OCI-LY7 (cell line): Measurements from ENCODE around the gene SMARCA2. TPM values are rescaled to one million over a fixed set of nuclear protein-coding genes. Genes with fewer than 3 reads are reported as not detected.
A peak's percentile ranks its signal among the peaks of the same experiment; 100 is the strongest.

Experiments used
- BruUV-seq: library from RNA; stranded (reverse); fragments of 400-500 nt; replicated peaks from 2 replicates; lab custom pipeline; 2021; lab: Mats Ljungman, UMichigan
- CTCF ChIA-PET: fragments of 300-600 bp; sonication (Branson Sonifier 250); formaldehyde crosslinking; loops from one replicate; lab custom pipeline; 2022; ENCODE audit warnings: antibody characterized with exemption; ENCODE audit not compliant: unreplicated experiment; lab: Charles Lee
- POLR2A ChIA-PET: fragments of 300-600 bp; sonication (Branson Sonifier 250); formaldehyde crosslinking; loops from one replicate; lab custom pipeline; 2022; ENCODE audit warnings: antibody characterized with exemption; lab: Charles Lee
- DNase-seq: peaks from one replicate; pipeline ENCODE4 v3.0.0-alpha.2; 2015; ENCODE audit warnings: low spot score
- H2AFZ ChIP-seq: fragments of 200-600 bp; sonication (generic), shearing (Covaris generic); 2 replicates; pipeline ENCODE4 v1.6.1; 2014; ENCODE audit warnings: mild to moderate bottlenecking, antibody characterized with exemption, low read length, moderate library complexity
- H3K27ac ChIP-seq: fragments of 200-600 bp; sonication (generic); 2 replicates; pipeline ENCODE4 v1.5.1; 2014; ENCODE audit warnings: mixed run types, low read depth, mild to moderate bottlenecking, moderate library complexity, low read length, inconsistent platforms; ENCODE audit not compliant: poor library complexity, severe bottlenecking
- H3K36me3 ChIP-seq: fragments of 200-600 bp; sonication (generic); 2 replicates; pipeline ENCODE4 v1.6.1; 2014; ENCODE audit warnings: mild to moderate bottlenecking, antibody characterized with exemption, low read length, moderate library complexity, mixed read lengths; ENCODE audit not compliant: insufficient read depth
- H3K4me1 ChIP-seq: fragments of 200-600 bp; sonication (generic); 2 replicates; pipeline ENCODE4 v1.5.1; 2014; ENCODE audit warnings: mild to moderate bottlenecking, low read length; ENCODE audit not compliant: insufficient read depth, poor library complexity, severe bottlenecking
- H3K4me2 ChIP-seq: fragments of 200-600 bp; sonication (generic); 2 replicates; pipeline ENCODE4 v1.6.1; 2014; ENCODE audit warnings: mild to moderate bottlenecking, low read length
- H3K4me3 ChIP-seq: fragments of 200-600 bp; sonication (generic); 2 replicates; pipeline ENCODE4 v1.5.1; 2014; ENCODE audit warnings: mild to moderate bottlenecking, low read depth, low read length; ENCODE audit not compliant: poor library complexity, severe bottlenecking
- H3K79me2 ChIP-seq: fragments of 200-600 bp; sonication (generic); 2 replicates; pipeline ENCODE4 v1.6.1; 2016; ENCODE audit warnings: low read depth, mild to moderate bottlenecking, low read length, moderate library complexity, mixed read lengths; ENCODE audit not compliant: insufficient read depth
- H3K9me2 ChIP-seq: fragments of 200-600 bp; sonication (generic); 2 replicates; pipeline ENCODE4 v1.6.1; 2016; ENCODE audit warnings: mild to moderate bottlenecking, low read length, mixed read lengths; ENCODE audit not compliant: insufficient read depth
- H3K9me3 ChIP-seq: fragments of 200-600 bp; sonication (generic); 2 replicates; pipeline ENCODE4 v1.6.1; 2014; ENCODE audit warnings: mild to moderate bottlenecking, mixed run types, low read length, mixed read lengths
- H4K20me1 ChIP-seq: fragments of 200-600 bp; sonication (generic); 2 replicates; pipeline ENCODE4 v1.6.1; 2014; ENCODE audit warnings: mild to moderate bottlenecking, antibody characterized with exemption, low read length, moderate library complexity, mixed read lengths; ENCODE audit not compliant: insufficient read depth
- CTCF ChIP-seq: fragments of 200-600 bp; sonication (generic); conservative IDR thresholded peaks from 2 replicates; pipeline ENCODE4 v1.5.1; 2014; ENCODE audit warnings: mild to moderate bottlenecking, antibody characterized with exemption, low read length, moderate library complexity, mixed read lengths
- EZH2phosphoT487 ChIP-seq: fragments of 200-600 bp; sonication (generic); IDR thresholded peaks from 2 replicates; pipeline ENCODE4 v1.6.1; 2018; ENCODE audit warnings: low read depth, borderline replicate concordance, mild to moderate bottlenecking, mixed run types, antibody characterized with exemption, low read length, moderate library complexity, mixed read lengths
- intact Hi-C: fragments of 100-400 bp; cut with micrococcal nuclease; formaldehyde crosslinking; loops from one replicate; pipeline ENCODE4 v1.10.0; 2022; ENCODE audit not compliant: unreplicated experiment
- total RNA-seq, 2 experiments: library from RNA; depleted of rRNA in 1 of 2; stranded (reverse); fragments of >200 nt in 1 of 2; shearing (Covaris generic) in 1 of 2; gene quantifications; 2 replicates each; pipeline ENCODE4 v1.2.3, GENCODE V29; 2014 to 2022

The SMARCA2 gene
- total RNA-seq, 2 experiments from 2014 or later: 54.8 to 80.6 TPM

GRCh38 chr9:2130941-2131340 lies 115.8 kb downstream of the SMARCA2 start:
- H3K4me2 ChIP-seq: no peak overlapping the region
- no peaks in the 10 kb centered on the region for H3K9me3 ChIP-seq
- H3K4me3 ChIP-seq: no peak overlapping the region
- H3K36me3 ChIP-seq: peaks cover 42% of the 10 kb centered on the region
- no TSS peak for BruUV-seq
- intact Hi-C loops: no loop called here
- H3K4me1 ChIP-seq: peaks cover 2% of the 10 kb centered on the region
- no peak for TF ChIP-seq EZH2phosphoT487
- TF ChIP-seq CTCF: no peak
- peaks cover 2% of the 10 kb centered on the region; the same call in 1 of the 2 replicates for H3K79me2 ChIP-seq
- no peak overlapping the region for H3K27ac ChIP-seq
- H2AFZ ChIP-seq: no peak overlapping the region
- ChIA-PET CTCF (interaction anchor here (0.5 kb wide), 1 partner anchor 599 kb away, joined by 10 read pairs; no protein-coding TSS in a partner anchor), POLR2A (interaction anchor here (4.4 kb wide), 1 partner anchor 8 kb away, joined by 19 read pairs; no protein-coding TSS in a partner anchor)
- H3K9me2 ChIP-seq: no peaks in the 10 kb centered on the region
- DNase-seq: no peak
- peaks cover 5% of the 10 kb centered on the region; the same call in 1 of the 2 replicates for H4K20me1 ChIP-seq

GRCh38 chr9:2132484-2133082 lies 117.4 kb downstream of the SMARCA2 start:
- H3K4me1 ChIP-seq: no peaks in the 10 kb centered on the region
- no TSS peak for BruUV-seq
- no peak overlapping the region for H3K4me3 ChIP-seq
- peak; percentile 36 for DNase-seq
- TF ChIP-seq EZH2phosphoT487 (no peak), CTCF (peak; percentile 89)
- H3K9me2 ChIP-seq: no peaks in the 10 kb centered on the region
- POLR2A ChIA-PET: interaction anchor here (0.6 to 4.4 kb wide), 6 partner anchors 10 to 524 kb away, joined by 3 to 19 read pairs (median 4); no protein-coding TSS in a partner anchor
- H3K9me3 ChIP-seq: no peaks in the 10 kb centered on the region
- peaks cover 2% of the 10 kb centered on the region; the same call in 1 of the 2 replicates for H3K79me2 ChIP-seq
- H3K36me3 ChIP-seq: peaks cover 34% of the 10 kb centered on the region
- H3K27ac ChIP-seq: no peak overlapping the region
- no peak overlapping the region for H3K4me2 ChIP-seq
- CTCF ChIA-PET: no interaction called here
- intact Hi-C loops: loop anchor here (1.0 kb wide), 1 partner anchor 47 kb away; no protein-coding TSS in a partner anchor
- no peak overlapping the region for H2AFZ ChIP-seq
- peaks cover 5% of the 10 kb centered on the region; the same call in 1 of the 2 replicates for H4K20me1 ChIP-seq

- no peaks in the 10 kb centered on the region for H3K9me3 ChIP-seq
- intact Hi-C loops: no loop called here
- no peaks in the 10 kb centered on the region for H3K9me2 ChIP-seq
- H3K36me3 ChIP-seq: peaks cover 30% of the 10 kb centered on the region
- DNase-seq: no peak
- no peak for TF ChIP-seq EZH2phosphoT487
- no peak for TF ChIP-seq CTCF
- no peak overlapping the region for H2AFZ ChIP-seq
- H3K79me2 ChIP-seq: peaks cover 2% of the 10 kb centered on the region; the same call in 1 of the 2 replicates
- ChIA-PET CTCF (no interaction called here), POLR2A (interaction anchor here (1.4 to 4.4 kb wide), 2 partner anchors 12 to 24 kb away, joined by 5 to 19 read pairs; no protein-coding TSS in a partner anchor)
- H3K4me2 ChIP-seq: no peak overlapping the region
- H3K4me3 ChIP-seq: no peak overlapping the region
- no TSS peak for BruUV-seq
- peaks cover 5% of the 10 kb centered on the region; the same call in 1 of the 2 replicates for H4K20me1 ChIP-seq
- no peaks in the 10 kb centered on the region for H3K4me1 ChIP-seq
- H3K27ac ChIP-seq: no peak overlapping the region
Measured at GRCh38 chr9:2134391-2134790, 119.2 kb downstream of the SMARCA2 start.
